ENCODE results near the gene AKAP9. TPM values are rescaled to one million over a fixed set of nuclear protein-coding genes. Genes with fewer than 3 reads are reported as not detected.

AKAP9 gene
- polyA plus RNA-seq, 1 donor (not counting 4 experiments of a cell fraction or from before 2014, with no cell fraction given): 19.0 TPM

GRCh38 chr7:92110857-92111256 lies 170.2 kb downstream of the AKAP9 start:
- Histone ChIP-seq H2AFZ (ENCODE audit: control insufficient read depth, low read length) (no peak overlapping the region), H3K4me2 (ENCODE audit: control insufficient read depth, extremely low read depth, insufficient read depth, low read depth, low read length) (no peak overlapping the region), H3K27me3 (ENCODE audit: control insufficient read depth, extremely low read depth, insufficient read depth, low read length) (no peaks in the 10 kb centered on the region), H4K20me1 (ENCODE audit: control insufficient read depth, extremely low read depth, insufficient read depth, low read length) (no peaks in the 10 kb centered on the region), H3K79me2 (ENCODE audit: control insufficient read depth, insufficient read depth, low read length) (peaks cover 13% of the 10 kb centered on the region), H3K36me3 (ENCODE audit: control insufficient read depth in 2 of 2, extremely low read depth in 1 of 2, insufficient read depth in 2 of 2, low read length in 2 of 2) (peaks cover 11 to 12% of the 10 kb centered on the region in 2 experiments), H3K27ac (ENCODE audit: control insufficient read depth, insufficient read depth, low read length) (no peak overlapping the region), H3K9me1 (ENCODE audit: control insufficient read depth, extremely low read depth, insufficient read depth, low read length) (no peaks in the 10 kb centered on the region), H3K9ac (ENCODE audit: control insufficient read depth, extremely low read depth, insufficient read depth, low read length) (no peak overlapping the region), H3K9me3 (ENCODE audit: control insufficient read depth, low read depth, low read length) (no peaks in the 10 kb centered on the region), H3K4me1 (ENCODE audit: control insufficient read depth, extremely low read depth, insufficient read depth, low read length) (no peaks in the 10 kb centered on the region), H3K4me3 (ENCODE audit: control insufficient read depth in 2 of 3, extremely low read depth in 1 of 3, insufficient read depth in 2 of 3, low read depth in 1 of 3, low read length in 3 of 3) (no peak overlapping the region)
- FAIRE-seq (no peak), DNase-seq (ENCODE audit: low read depth, low spot score) (no peak)
- TF ChIP-seq EZH2 (IDR thresholded peaks at IDR 0.05; ENCODE audit: low read length) (no peak), CTCF (optimal IDR thresholded peaks at IDR 0.05 in 1 of 3, IDR thresholded peaks at IDR 0.05 in 1 of 3, conservative IDR thresholded peaks at IDR 0.05 in 1 of 3; ENCODE audit: extremely low read depth in 1 of 3, insufficient read depth in 2 of 3, low read length in 3 of 3) (no peak)
- dilution Hi-C loops (cut with MboI; ENCODE audit: extremely low pct_ligation_motif_present, low sequenced_read_pairs): no loop called here

GRCh38 chr7:92115821-92116220 lies 175.2 kb downstream of the AKAP9 start:
- no peak for TF ChIP-seq EZH2 (IDR thresholded peaks at IDR 0.05; ENCODE audit: low read length)
- no peak for TF ChIP-seq CTCF (optimal IDR thresholded peaks at IDR 0.05 in 1 of 3, IDR thresholded peaks at IDR 0.05 in 1 of 3, conservative IDR thresholded peaks at IDR 0.05 in 1 of 3; ENCODE audit: extremely low read depth in 1 of 3, insufficient read depth in 2 of 3, low read length in 3 of 3)
- FAIRE-seq: no peak
- H3K79me2 ChIP-seq (ENCODE audit: control insufficient read depth, insufficient read depth, low read length): peaks cover 51% of the 10 kb centered on the region

More at GRCh38 chr7:92115821-92116220, 175.2 kb downstream of the AKAP9 start:
- no peak for DNase-seq (ENCODE audit: low read depth, low spot score)
- peaks cover 7% of the 10 kb centered on the region for H4K20me1 ChIP-seq (ENCODE audit: control insufficient read depth, extremely low read depth, insufficient read depth, low read length)
- no peaks in the 10 kb centered on the region for H3K9me1 ChIP-seq (ENCODE audit: control insufficient read depth, extremely low read depth, insufficient read depth, low read length)
- peaks cover 3% of the 10 kb centered on the region for H3K4me1 ChIP-seq (ENCODE audit: control insufficient read depth, extremely low read depth, insufficient read depth, low read length)
- H2AFZ ChIP-seq (ENCODE audit: control insufficient read depth, low read length): no peak overlapping the region
- H3K27ac ChIP-seq (ENCODE audit: control insufficient read depth, insufficient read depth, low read length): no peak overlapping the region
- H3K36me3 ChIP-seq (ENCODE audit: control insufficient read depth in 2 of 2, extremely low read depth in 1 of 2, insufficient read depth in 2 of 2, low read length in 2 of 2): peaks cover 13 to 14% of the 10 kb centered on the region in 2 experiments
- H3K4me2 ChIP-seq (ENCODE audit: control insufficient read depth, extremely low read depth, insufficient read depth, low read depth, low read length): no peak overlapping the region
- no peak overlapping the region for H3K9ac ChIP-seq (ENCODE audit: control insufficient read depth, extremely low read depth, insufficient read depth, low read length)
- no peaks in the 10 kb centered on the region for H3K27me3 ChIP-seq (ENCODE audit: control insufficient read depth, extremely low read depth, insufficient read depth, low read length)
- no peaks in the 10 kb centered on the region for H3K9me3 ChIP-seq (ENCODE audit: control insufficient read depth, low read depth, low read length)
- no peak overlapping the region for H3K4me3 ChIP-seq (ENCODE audit: control insufficient read depth in 2 of 3, extremely low read depth in 1 of 3, insufficient read depth in 2 of 3, low read depth in 1 of 3, low read length in 3 of 3)
- dilution Hi-C loops (cut with MboI; ENCODE audit: extremely low pct_ligation_motif_present, low sequenced_read_pairs): no loop called here
